Urinary bladder (tissue), 4 donors: ENCODE measurements around the gene ZNF512B. TPM values are rescaled to one million over a fixed set of nuclear protein-coding genes. Genes with fewer than 3 reads are reported as not detected.
"Not testable (repeated sequence)": the region's sequence is repeated elsewhere in the genome, so short reads cannot be mapped to it uniquely, and the experiment has no call there.

Experiments used
- DNase-seq: peaks from one replicate; pipeline ENCODE4 v3.0.0-alpha.2; 2015; ENCODE audit errors: extremely low spot score
- H3K27ac ChIP-seq: one replicate; pipeline ENCODE4 v1.5.1; 2013; ENCODE audit warnings: low read depth, mild to moderate bottlenecking, moderate library complexity
- H3K36me3 ChIP-seq: one replicate; pipeline ENCODE4 v1.6.1; 2013; ENCODE audit warnings: mild to moderate bottlenecking, moderate library complexity; ENCODE audit not compliant: insufficient read depth
- H3K4me1 ChIP-seq: one replicate; pipeline ENCODE4 v1.6.1; 2013; ENCODE audit warnings: mild to moderate bottlenecking, moderate library complexity; ENCODE audit not compliant: insufficient read depth
- H3K4me3 ChIP-seq: one replicate; pipeline ENCODE4 v1.5.1; 2013; ENCODE audit warnings: low read depth, low read length
- WGBS: extraction: QIAGEN DNeasy Blood & Tissue Kit; methylation state at CpG from one replicate; pipeline ENCODE4 v1.1.7; 2013; 5-methylcytosine and 5-hydroxymethylcytosine counted together
- polyA plus RNA-seq: library from polyadenylated mRNA; stranded (reverse); fragments of 200-250 nt; gene quantifications from one replicate; pipeline ENCODE4 v1.2.3, GENCODE V29; 2013
- total RNA-seq: library from RNA; depleted of rRNA; stranded (reverse); fragments of >200 nt; gene quantifications from one replicate; pipeline ENCODE4 v1.2.3, GENCODE V29; 2014
- donor health status: healthy with polysubstance abuse.
- donor health status: healthy.

ZNF512B gene
- total and polyA plus RNA-seq, 2 donors, result 8.7 to 13.8 TPM

DNA sequence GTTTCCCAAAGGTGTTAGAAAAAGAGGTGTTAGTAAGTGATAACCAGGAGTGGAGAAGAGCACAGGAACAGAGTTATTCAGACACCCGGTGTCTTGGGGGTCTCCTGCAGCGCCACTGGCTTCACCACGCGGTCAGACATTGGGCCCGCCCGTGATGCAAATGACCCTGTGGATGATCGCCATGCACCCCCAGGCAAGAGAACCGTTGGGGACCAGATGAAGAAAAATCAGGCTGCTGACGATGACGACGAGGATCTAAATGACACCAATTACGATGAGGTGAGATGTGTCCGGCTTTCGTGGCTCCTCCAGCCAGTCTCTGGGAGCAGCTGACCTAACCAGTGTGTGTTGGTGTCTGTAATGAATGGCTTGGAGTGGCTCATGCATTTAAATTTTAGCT, 13.2 kb upstream of the ZNF512B start:
- WGBS, result 93% methylated on average over 14 of the region's 14 CpGs
- H3K4me3 ChIP-seq, result no peak overlapping the region
- DNase-seq, result no peak
- H3K4me1 ChIP-seq, result no peaks in the 10 kb centered on the region
- no peak overlapping the region for H3K27ac ChIP-seq
- peaks cover 2% of the 10 kb centered on the region for H3K36me3 ChIP-seq

DNA sequence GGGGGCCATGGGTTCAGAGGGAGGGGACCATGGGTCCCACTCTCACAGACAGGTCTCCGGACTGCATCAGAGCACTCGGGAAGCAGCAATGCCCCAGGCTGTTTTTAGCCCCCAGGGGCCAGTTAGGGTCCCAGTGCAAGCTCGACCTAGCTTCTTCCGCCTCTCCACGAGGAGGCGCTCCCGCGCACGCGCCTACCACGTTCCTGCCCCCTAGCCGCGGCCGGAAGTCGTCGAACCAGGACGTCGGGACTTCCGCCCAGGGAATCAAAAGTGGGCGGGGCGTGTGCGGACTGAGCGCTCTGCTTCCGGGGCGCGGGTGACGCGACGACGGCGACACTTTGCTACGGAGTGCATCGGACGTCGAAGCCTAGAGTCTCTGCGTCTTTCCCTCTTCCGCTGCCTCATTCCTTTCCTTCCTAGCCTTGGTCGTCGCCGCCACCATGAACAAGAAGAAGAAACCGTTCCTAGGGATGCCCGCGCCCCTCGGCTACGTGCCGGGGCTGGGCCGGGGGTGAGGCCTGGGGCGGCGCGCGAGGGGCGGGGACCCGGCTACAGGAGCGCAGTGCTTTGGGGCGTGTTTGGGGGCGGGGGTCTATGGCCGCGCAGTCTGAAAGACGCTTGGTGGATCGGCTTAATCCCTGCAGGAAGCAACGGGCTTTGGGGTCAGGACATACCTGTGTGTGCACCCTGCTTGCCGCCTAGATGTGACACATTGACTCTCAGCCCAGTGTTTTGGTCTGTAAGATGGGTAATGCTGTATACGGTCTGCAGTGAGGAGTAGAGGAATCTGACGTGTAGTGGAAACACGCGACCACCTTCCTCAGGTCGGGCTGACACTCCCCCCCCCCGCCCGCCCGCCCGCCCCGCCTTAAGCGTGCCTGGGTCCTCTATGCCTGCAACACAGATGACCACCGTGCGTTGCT, 11.3 kb upstream of the ZNF512B start, which contains the start of gene PRPF6:
PRPF6 (plus strand) TSS at position 327 of the 923 bp plus-strand sequence; CDS start at position 441, 114 bp downstream.
- peak within 1 kb of the TSS; percentile 74 for H3K27ac ChIP-seq
- peak within 1 kb of the TSS; percentile 83 for H3K4me3 ChIP-seq
- WGBS, result under 1% methylated on average over 75 of the region's 75 CpGs
- H3K36me3 ChIP-seq, result no peaks in the 10 kb centered on the region
- peak; percentile 84 for DNase-seq
- no peaks in the 10 kb centered on the region for H3K4me1 ChIP-seq

DNA sequence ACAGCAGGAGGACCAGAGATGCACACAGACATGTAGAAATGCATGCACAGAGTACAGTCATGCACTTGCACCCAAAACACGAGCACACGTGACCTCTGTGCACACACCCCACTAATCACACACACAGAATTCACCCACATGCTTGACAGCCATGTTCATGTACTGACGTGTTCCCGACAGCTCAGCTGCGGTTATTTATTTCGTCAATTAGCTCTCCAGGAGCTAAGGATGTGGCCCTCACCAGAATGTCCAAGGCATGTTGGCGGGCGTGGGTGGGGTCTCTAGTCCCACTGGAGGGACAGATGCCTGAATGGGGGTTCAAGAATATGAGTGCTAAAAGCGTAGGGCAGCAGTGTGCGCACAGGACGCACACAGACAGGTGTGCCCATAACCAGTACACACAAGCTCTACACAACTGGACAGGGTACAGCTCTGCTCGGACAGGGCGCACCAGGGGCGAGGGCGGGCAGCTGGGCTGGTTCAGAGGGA, 10.6 kb upstream of the ZNF512B start:
- Histone ChIP-seq H3K36me3 (no peaks in the 10 kb centered on the region), H3K4me3 (peak overlapping the region; percentile 83), H3K27ac (no peak overlapping the region), H3K4me1 (no peaks in the 10 kb centered on the region)
- 75% methylated on average over 15 of the region's 15 CpGs for WGBS
- no peak for DNase-seq

DNA sequence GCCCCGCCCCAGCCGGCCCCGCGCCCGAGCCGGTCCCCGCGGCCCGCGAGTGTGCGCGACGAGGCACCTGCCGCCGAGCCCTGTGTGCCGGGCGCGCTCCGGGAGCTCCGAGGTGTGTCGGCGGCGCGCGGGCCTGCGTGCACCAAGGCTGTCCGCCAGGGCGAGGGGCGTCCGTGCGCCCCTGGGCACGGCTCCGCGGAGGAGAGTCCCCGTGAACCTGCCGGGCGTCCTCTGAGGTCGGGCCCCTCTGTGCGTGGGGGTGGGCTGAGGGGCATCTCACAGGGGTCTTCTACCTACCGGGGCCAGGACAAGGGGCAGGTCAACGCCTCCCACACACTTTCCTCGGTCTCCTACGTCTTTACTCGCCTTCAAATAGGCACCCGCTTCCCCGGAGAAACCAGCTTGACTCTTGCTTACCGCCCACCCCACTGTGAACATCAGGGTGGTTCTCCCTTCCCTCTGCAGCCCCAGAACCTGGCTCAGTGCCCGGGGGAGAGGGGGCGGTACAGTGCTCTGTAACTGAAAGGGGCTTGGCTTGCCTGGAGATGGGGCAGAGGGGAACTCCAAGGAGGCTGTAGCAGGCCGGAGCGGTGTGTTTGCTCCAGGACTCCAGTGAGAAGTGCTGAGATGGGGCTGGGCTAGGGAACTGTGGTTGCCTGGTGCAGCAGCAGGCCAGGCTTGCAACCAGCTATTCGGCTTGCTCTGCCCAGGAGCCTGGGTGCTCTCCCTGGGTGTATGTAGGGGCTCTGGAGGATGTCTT, 10.0 kb upstream of the ZNF512B start, which contains the start of gene SAMD10:
SAMD10 (minus strand) TSS at position 86 of the 760 bp plus-strand sequence. CDS start 175 bp downstream, outside the sequence.
- H3K4me1 ChIP-seq, result no peaks in the 10 kb centered on the region
- peak within 1 kb of the TSS; percentile 83 for H3K4me3 ChIP-seq
- peak within 1 kb of the TSS; percentile 66 for H3K27ac ChIP-seq
- no peaks in the 10 kb centered on the region for H3K36me3 ChIP-seq
- peak; percentile 70 for DNase-seq
- 2% methylated on average over 52 of the region's 52 CpGs for WGBS

DNA sequence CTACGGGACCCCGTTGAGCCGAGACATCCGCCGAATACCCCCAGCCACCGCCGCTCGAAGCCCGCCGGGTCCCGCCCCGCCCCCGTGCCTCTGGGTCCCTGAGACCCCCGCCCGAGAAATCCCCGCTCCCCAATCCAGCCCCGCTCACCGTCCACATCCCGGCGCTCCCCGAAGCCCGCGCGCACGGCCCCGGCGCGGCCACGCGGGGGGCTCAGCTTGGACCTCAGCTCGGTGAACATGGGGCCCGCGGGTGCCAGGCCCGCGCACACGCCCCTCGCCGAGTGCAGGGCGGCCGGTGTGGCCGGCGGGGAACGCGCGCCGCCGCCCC, 9.5 kb upstream of the ZNF512B start:
- no peaks in the 10 kb centered on the region for H3K36me3 ChIP-seq
- no peaks in the 10 kb centered on the region for H3K4me1 ChIP-seq
- peak overlapping the region; percentile 47 for H3K4me3 ChIP-seq
- WGBS, result 1% methylated on average over 47 of the region's 47 CpGs
- peak overlapping the region; percentile 66 for H3K27ac ChIP-seq
- DNase-seq, result no peak

DNA sequence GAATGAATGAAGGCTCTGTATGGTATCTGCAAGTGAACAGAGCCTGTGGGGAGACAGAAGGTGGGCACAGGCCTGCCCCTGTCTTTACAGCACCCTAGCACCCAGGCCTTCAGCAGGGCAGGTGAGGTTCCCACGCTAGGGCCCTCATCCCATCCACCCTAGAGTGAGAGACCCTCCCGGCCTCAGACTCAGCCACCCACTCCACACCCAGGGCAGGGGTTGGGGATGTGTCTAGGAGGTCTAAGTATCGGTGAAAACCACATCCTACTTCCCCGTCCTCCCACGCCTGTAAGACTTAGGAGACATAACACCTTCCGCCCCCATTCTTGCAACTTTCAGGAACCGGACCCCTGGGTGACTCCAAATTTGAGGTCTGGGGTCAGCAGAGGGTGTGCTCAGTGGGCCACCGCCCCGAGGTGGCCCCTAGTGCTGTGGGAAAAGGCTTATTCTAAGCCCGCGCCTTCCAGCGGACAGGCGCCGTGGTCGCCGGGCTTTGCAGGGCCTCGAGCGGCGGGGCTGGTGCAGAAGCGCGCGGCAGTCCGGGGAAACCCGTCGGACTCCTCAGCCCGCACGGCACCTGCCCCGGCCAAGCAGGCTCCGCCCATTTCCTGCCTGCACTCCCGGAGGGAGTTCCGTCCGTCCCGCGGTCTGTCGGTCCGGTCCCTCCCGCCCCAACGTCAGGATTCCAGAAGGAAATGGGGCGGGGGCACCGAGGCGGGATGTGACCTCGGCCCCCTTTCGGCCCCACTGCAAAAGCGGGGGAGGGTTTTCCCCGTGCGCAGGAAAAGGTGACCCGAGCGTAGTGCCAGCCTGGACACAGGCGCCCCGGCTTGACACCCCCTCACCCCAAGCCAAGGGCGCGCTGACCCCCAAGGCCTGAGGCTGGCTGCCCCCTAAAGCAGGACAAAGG, 8.8 kb upstream of the ZNF512B start:
- Histone ChIP-seq H3K36me3 (no peaks in the 10 kb centered on the region), H3K27ac (peak overlapping the region; percentile 66), H3K4me1 (no peaks in the 10 kb centered on the region), H3K4me3 (peak overlapping the region; percentile 47)
- WGBS, result 10% methylated on average over 52 of the region's 52 CpGs
- DNase-seq, result no peak

DNA sequence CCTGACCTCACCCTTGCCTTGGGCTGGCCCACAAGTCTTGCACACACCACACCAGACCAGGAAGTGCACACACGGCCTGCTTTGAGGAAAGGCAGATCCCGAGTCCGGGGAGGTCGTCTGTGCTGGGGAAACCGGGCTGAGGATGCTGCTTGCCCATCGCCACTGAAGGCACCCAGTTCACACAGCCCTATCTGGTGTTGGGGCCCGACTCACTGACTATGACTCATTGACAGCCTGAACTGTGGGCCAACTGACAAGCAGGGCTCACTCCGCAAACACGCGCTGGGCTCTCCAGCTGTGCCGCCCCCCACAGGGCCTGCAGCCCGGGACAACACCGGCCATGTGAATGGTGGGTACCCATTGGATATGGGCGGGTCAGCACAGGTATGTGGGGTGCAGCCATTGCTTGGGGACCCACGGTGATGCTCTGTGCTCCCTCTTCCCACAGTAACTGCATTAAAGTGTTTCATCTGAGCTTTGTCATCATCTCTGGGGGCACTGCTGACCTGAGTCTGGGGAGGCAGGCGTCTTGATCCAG, 8.1 kb upstream of the ZNF512B start:
- no peaks in the 10 kb centered on the region for H3K36me3 ChIP-seq
- no peak overlapping the region for H3K4me3 ChIP-seq
- H3K27ac ChIP-seq, result no peak overlapping the region
- no peaks in the 10 kb centered on the region for H3K4me1 ChIP-seq
- no peak for DNase-seq
- WGBS, result 70% methylated on average over 16 of the region's 16 CpGs

DNA sequence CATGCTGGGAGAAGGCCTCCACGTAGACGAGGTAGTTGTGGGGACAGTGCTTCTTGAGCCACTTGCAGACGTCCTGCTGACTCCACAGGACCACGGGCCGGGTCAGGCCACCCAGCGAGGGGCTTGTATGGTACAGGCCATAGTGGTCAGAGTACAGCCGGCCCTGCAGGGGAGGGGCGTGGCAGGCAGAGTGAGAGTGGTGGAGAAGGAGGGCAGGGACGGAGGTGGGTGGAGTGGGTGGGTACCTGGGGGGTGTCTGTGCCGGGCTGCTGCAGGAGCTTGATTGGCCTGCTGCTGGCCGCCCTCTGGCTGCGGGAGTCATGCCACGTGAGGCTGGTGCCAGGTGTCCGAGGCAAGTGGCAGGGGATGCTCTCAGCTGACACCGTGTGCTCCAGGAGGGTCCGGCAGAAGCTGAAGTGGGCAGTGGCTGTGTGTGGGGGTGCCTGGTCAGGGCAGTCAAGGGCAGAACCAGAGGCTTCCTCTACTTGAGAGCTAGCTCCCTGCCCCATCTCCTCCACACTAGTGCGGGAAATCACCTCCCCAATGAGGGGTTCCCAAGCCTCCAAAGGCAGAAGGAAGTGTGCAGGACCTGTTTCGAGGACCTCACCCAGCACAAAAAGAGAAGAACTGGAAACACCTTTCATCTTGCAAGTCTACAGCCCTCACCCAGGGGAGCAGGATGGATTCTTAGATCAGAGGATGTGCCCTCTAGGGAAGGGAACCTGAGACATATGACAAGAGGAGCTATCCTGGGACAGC, 7.4 kb upstream of the ZNF512B start:
- no peaks in the 10 kb centered on the region for H3K36me3 ChIP-seq
- H3K4me3 ChIP-seq, result no peak overlapping the region
- no peak overlapping the region for H3K27ac ChIP-seq
- DNase-seq, result no peak
- 88% methylated on average over 18 of the region's 18 CpGs for WGBS
- H3K4me1 ChIP-seq, result no peaks in the 10 kb centered on the region

DNA sequence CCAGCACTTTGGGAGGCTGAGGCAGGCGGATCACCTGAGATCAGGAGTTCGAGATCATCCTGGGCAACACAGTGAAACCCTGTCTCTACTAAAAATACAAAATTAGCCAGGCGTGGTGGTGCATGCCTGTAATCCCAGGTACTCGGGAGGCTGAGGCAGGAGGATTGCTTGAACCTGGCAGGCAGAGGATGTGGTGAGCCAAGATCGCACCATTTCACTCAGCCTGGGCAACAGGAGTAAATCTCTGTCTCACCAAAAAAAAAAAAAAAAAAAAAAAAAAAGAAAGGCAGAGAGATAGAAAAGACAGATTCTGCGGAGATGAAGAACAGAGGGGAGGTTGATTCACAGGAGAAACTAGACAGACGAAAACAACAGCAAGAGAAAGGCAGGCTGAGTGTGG, 6.8 kb upstream of the ZNF512B start:
- not testable (repeated sequence) for H3K36me3 ChIP-seq, DNase-seq, H3K4me1 ChIP-seq, H3K27ac ChIP-seq, H3K4me3 ChIP-seq
- 96% methylated on average over 7 of the region's 7 CpGs for WGBS

DNA sequence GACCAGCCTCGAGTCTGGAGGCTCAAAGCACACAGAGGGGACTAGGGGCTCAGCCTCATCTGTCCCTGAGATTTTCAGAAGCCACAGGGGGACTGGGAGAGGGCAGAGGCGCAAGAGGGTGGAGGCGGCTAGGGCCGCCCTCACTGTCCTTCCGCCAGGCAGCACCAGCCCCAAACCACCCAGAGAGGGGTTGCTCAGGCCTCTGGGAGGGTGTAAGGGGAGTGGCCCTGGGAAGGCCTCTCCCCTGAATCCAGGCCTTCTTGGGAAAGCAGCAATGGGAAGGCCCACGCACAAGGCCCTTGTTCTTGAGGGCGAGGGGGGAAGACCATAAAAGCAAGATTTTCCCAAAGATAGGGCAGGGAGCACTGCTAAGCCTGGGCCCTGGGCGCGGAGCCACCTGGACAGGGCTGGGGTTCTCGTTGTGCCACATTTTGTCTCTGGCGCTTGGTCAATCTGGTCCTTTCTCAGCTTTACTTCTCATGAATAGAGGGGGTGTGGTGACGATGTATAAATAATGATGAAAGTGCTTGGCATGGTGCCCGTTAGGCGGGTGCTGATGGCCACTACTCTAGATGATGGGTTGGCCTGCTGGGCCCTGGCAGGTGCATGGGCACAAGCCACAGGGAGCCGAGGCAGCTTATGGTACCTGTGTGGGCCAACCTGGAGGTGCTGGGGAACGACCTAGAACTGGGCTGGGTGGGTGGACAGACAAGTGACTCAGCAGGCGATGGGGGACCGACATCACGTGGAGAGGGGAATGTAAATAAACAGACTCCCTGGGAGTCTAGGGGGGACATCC, 4.9 kb upstream of the ZNF512B start:
- WGBS, result 62% methylated on average over 19 of the region's 19 CpGs
- no peaks in the 10 kb centered on the region for H3K4me1 ChIP-seq
- H3K27ac ChIP-seq, result no peak overlapping the region
- no peak for DNase-seq
- no peaks in the 10 kb centered on the region for H3K36me3 ChIP-seq
- no peak overlapping the region for H3K4me3 ChIP-seq

DNA sequence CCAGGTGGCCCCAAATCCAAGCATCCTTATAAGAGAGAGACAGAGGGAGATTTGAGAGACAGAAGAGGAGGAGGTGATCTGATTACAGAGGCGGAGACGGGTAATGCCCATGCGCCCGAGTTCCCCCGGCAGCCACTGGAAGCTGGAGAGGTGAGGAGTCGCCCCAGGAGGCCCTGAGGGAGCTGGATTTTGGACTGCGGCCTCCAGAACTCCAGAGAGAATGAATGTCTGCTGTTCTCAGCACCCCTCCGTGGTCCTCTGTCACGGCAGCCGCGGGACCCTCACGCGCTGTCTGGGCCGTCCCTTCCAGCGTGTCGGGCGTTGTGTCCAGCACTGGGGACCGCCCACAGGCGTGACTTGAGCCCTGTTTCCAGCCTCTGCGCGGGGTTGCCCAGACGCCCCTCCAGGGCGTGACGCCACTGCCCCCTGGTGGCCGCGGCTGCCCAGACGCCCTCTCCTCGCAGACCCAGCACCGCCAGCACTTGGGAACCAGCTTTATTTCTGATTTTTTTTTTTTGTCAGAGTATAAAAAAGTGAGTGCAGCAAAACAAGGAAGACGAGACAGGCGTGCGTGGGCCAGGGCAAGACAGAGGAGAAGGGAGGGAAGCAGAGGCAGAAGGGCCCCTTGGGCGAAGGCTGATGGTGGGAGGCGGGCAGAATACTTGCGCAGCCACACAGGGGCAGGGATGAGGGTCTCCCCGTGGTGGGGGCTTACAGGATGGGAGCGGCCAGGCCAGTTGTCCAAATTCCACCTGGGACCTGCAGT, 4.1 kb upstream of the ZNF512B start:
- no peak overlapping the region for H3K4me3 ChIP-seq
- no peaks in the 10 kb centered on the region for H3K36me3 ChIP-seq
- WGBS, result 10% methylated on average over 37 of the region's 37 CpGs
- H3K27ac ChIP-seq, result no peak overlapping the region
- no peaks in the 10 kb centered on the region for H3K4me1 ChIP-seq
- DNase-seq, result peak; percentile 57
